ENCODE data around the gene TLX2.
A peak's percentile ranks its signal among the peaks of the same experiment; 100 is the strongest.

The TLX2 gene

GRCh38 chr2:74536166-74536950 is 22.1 kb downstream of the TLX2 start:
- DNase-seq, result no peak

- DNase-seq, result no peak
Measured at GRCh38 chr2:74537140-74537539, 22.9 kb downstream of the TLX2 start.

- DNase-seq, result no peak
Measured at GRCh38 chr2:74538881-74539339, 24.7 kb downstream of the TLX2 start.

- no peak for DNase-seq
Measured at GRCh38 chr2:74540291-74540690, 26.0 kb downstream of the TLX2 start.

- no peak for DNase-seq
Measured at GRCh38 chr2:74542978-74543377, 28.7 kb downstream of the TLX2 start.

GRCh38 chr2:74544634-74545033 is 30.4 kb downstream of the TLX2 start:
- DNase-seq, result no peak

GRCh38 chr2:74546004-74546403 is 31.8 kb downstream of the TLX2 start:
- DNase-seq, result no peak

- no peak for DNase-seq
Measured at GRCh38 chr2:74548285-74548899, 34.1 kb downstream of the TLX2 start.

GRCh38 chr2:74548900-74549826 is 34.9 kb downstream of the TLX2 start:
- DNase-seq, result no peak

GRCh38 chr2:74550231-74550630 is 36.0 kb downstream of the TLX2 start:
- no peak for DNase-seq

GRCh38 chr2:74551530-74551929 is 37.3 kb downstream of the TLX2 start:
- DNase-seq, result no peak

- no peak for DNase-seq
Measured at GRCh38 chr2:74551942-74552913, 38.0 kb downstream of the TLX2 start.

GRCh38 chr2:74552914-74553811 is 38.9 kb downstream of the TLX2 start:
- DNase-seq, result no peak

GRCh38 chr2:74553892-74554819 is 39.9 kb downstream of the TLX2 start, which contains the start of the genes DOK1 and LOXL3:
Gene DOK1 (plus strand): TSS chr2:74554720. CDS start chr2:74554755, 35 bp downstream.
Gene LOXL3 (minus strand): TSS chr2:74553942. CDS start chr2:74552634, 1,308 bp downstream.
- DNase-seq, result peak; percentile 67

- peak; percentile 22 for DNase-seq
Measured at GRCh38 chr2:74554820-74555531, 40.7 kb downstream of the TLX2 start.

- DNase-seq, result no peak
Measured at GRCh38 chr2:74555610-74556103, 41.4 kb downstream of the TLX2 start.

- no peak for DNase-seq
Measured at GRCh38 chr2:74556159-74556558, 41.9 kb downstream of the TLX2 start.

GRCh38 chr2:74556831-74557370 is 42.7 kb downstream of the TLX2 start:
- DNase-seq, result no peak
